Natural killer cell (primary cell): Measurements from ENCODE around the gene NOL4L. TPM values are rescaled to one million over a fixed set of nuclear protein-coding genes. Genes with fewer than 3 reads are reported as not detected.

ENCODE experiments used
- ATAC-seq, 3 donors: fragments of 150-1000 bp in 2 of 3; fragments of 200-7000 bp in 1 of 3; cut with Tn5 transposase; 1 replicate in 1 of 3; 2 replicates in 2 of 3; pipeline ENCODE4 v1.10.0; 2021; ENCODE audit warnings: mild to moderate bottlenecking in 2 of 3, moderate library complexity in 2 of 3
- DNase-seq, 2 donors: peaks; one replicate each; pipeline versions ENCODE4 v3.0.0 to v3.0.0-alpha.2; 2013 to 2021; ENCODE audit warnings: mixed read lengths in 1 of 2
- H3K27ac ChIP-seq: one replicate; pipeline ENCODE4 v1.5.1; 2013; ENCODE audit warnings: mild to moderate bottlenecking, low read length
- H3K27me3 ChIP-seq: one replicate; pipeline ENCODE4 v1.6.1; 2013; ENCODE audit warnings: low read length; ENCODE audit not compliant: control insufficient read depth, insufficient read depth
- H3K36me3 ChIP-seq: one replicate; pipeline ENCODE4 v1.6.1; 2013; ENCODE audit warnings: low read length; ENCODE audit not compliant: control insufficient read depth, insufficient read depth
- H3K4me1 ChIP-seq: one replicate; pipeline ENCODE4 v1.6.1; 2013; ENCODE audit warnings: low read length; ENCODE audit not compliant: control insufficient read depth, insufficient read depth
- H3K4me3 ChIP-seq: one replicate; pipeline ENCODE4 v1.5.1; 2013; ENCODE audit warnings: low read length
- H3K9me3 ChIP-seq: one replicate; pipeline ENCODE4 v1.6.1; 2013; ENCODE audit warnings: low read length; ENCODE audit not compliant: control insufficient read depth, insufficient read depth
- H3K27ac Mint-ChIP-seq, 2 donors: one replicate each; pipeline ENCODE4 v1.8.0; 2022; ENCODE audit warnings: mild to moderate bottlenecking in 2 of 2, mixed read lengths in 2 of 2, moderate library complexity in 1 of 2
- H3K27me3 Mint-ChIP-seq, 2 donors: one replicate each; pipeline ENCODE4 v1.8.0; 2022; ENCODE audit warnings: low read depth in 2 of 2, mixed read lengths in 2 of 2
- H3K36me3 Mint-ChIP-seq: one replicate; pipeline ENCODE4 v1.8.0; 2022; ENCODE audit warnings: mixed read lengths
- H3K4me1 Mint-ChIP-seq, 2 donors: one replicate each; pipeline ENCODE4 v1.8.0; 2022; ENCODE audit warnings: mixed read lengths in 2 of 2
- H3K4me3 Mint-ChIP-seq: one replicate; pipeline ENCODE4 v1.8.0; 2022; ENCODE audit warnings: mild to moderate bottlenecking, moderate library complexity, mixed read lengths
- H3K9me3 Mint-ChIP-seq, 2 donors: one replicate each; pipeline ENCODE4 v1.8.0; 2022; ENCODE audit warnings: mixed read lengths in 2 of 2
- WGBS: methylation state at CpG from one replicate; pipeline ENCODE4 v1.1.7; 2013; ENCODE audit warnings: missing lambda C conversion rate; ENCODE audit not compliant: insufficient coverage; 5-methylcytosine and 5-hydroxymethylcytosine counted together
- intact Hi-C: fragments of 100-400 bp; cut with micrococcal nuclease; formaldehyde crosslinking; loops from one replicate; pipeline ENCODE4 v1.14.2; 2022
- total RNA-seq, 4 donors: library from RNA; stranded (reverse); fragments of 120-200 nt in 1 of 4; gene quantifications; one replicate each; pipeline versions ENCODE4 v1.2.3 to v1.2.4, GENCODE V29; 2013 to 2022
- TF ChIP-seq, protein P1 (sequence below): fragments of 200-600 bp; IDR thresholded peaks from one replicate; pipeline ENCODE4 v1.8.0; 2022; ENCODE audit warnings: antibody characterized with exemption

NOL4L gene
- total RNA-seq, 3 donors from 2014 or later (not counting 1 experiment from before 2014, with no cell fraction given), result 101 to 136 (median 114) TPM

DNA sequence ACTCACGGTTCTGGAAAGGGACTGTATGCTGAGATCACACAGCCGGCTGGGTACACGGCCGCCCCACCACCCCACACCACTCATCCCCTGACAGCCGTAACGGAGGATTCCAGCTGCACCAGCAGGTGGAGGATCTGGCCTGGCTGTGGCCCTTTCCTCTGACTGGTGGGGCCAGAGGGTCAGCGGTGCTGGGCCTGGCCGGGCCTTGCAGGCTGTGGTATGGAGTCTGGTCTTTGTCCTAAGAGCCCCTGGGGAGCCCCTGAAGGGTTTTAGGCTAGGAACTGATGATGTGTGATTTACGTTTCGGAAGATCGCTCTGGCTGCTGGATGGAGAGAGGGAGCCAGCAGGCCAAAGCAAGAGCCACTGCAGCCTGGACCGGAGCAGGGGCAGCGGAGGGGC, 26.6 kb downstream of the NOL4L start:
- Mint-ChIP-seq H3K4me3 (peak overlapping the region; percentile 62), H3K36me3 (no peaks in the 10 kb centered on the region), H3K9me3 (no peaks in the 10 kb centered on the region), H3K4me1 (peaks cover 77 to 83% of the 10 kb centered on the region in 2 donors), H3K27me3 (no peaks in the 10 kb centered on the region), H3K27ac (peak overlapping the region; percentile 80 to 93)
- ATAC-seq (no peak), DNase-seq (no peak)
- intact Hi-C loops, result no loop called here
- Histone ChIP-seq H3K36me3 (no peaks in the 10 kb centered on the region), H3K27ac (no peak overlapping the region), H3K27me3 (no peaks in the 10 kb centered on the region), H3K9me3 (no peaks in the 10 kb centered on the region), H3K4me1 (peaks cover 86% of the 10 kb centered on the region), H3K4me3 (no peak overlapping the region)
- 96% methylated on average over 13 of the region's 13 CpGs for WGBS
- TF ChIP-seq, protein P1, sequence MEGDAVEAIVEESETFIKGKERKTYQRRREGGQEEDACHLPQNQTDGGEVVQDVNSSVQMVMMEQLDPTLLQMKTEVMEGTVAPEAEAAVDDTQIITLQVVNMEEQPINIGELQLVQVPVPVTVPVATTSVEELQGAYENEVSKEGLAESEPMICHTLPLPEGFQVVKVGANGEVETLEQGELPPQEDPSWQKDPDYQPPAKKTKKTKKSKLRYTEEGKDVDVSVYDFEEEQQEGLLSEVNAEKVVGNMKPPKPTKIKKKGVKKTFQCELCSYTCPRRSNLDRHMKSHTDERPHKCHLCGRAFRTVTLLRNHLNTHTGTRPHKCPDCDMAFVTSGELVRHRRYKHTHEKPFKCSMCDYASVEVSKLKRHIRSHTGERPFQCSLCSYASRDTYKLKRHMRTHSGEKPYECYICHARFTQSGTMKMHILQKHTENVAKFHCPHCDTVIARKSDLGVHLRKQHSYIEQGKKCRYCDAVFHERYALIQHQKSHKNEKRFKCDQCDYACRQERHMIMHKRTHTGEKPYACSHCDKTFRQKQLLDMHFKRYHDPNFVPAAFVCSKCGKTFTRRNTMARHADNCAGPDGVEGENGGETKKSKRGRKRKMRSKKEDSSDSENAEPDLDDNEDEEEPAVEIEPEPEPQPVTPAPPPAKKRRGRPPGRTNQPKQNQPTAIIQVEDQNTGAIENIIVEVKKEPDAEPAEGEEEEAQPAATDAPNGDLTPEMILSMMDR, result no peak

DNA sequence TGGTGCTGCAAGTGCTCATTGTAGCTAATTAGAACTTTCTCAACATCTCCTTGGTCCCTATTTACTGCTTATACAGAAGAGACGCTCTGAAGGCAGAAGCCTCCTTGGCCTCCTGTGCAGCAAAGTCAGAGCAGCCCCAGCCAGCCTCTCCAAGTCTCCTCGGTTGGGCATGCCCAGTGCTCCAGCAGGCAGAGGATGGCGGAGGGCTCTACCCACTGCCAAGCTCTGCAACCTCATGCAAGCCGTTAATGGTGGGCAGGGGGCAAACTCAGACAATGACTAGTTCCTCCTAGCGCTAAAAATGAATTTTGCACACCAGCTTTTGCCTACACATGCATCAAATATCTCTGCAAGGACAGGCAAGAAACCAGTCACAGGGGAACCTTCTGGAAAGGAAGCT, 27.8 kb downstream of the NOL4L start:
- TF ChIP-seq, protein P1, result no peak
- H3K9me3 Mint-ChIP-seq, result no peaks in the 10 kb centered on the region
- no peaks in the 10 kb centered on the region for H3K27me3 Mint-ChIP-seq
- peak overlapping the region; percentile 78 to 81 for H3K27ac Mint-ChIP-seq
- no peaks in the 10 kb centered on the region for H3K9me3 ChIP-seq
- peaks cover 86% of the 10 kb centered on the region for H3K4me1 ChIP-seq
- intact Hi-C loops, result no loop called here
- peaks cover 79 to 86% of the 10 kb centered on the region in 2 donors for H3K4me1 Mint-ChIP-seq
- no peaks in the 10 kb centered on the region for H3K27me3 ChIP-seq
- peak overlapping the region; percentile 42 for H3K4me3 Mint-ChIP-seq
- DNase-seq (no peak), ATAC-seq (no peak)
- no peaks in the 10 kb centered on the region for H3K36me3 ChIP-seq
- no peaks in the 10 kb centered on the region for H3K36me3 Mint-ChIP-seq
- no peak overlapping the region for H3K27ac ChIP-seq
- WGBS, result 64% methylated on average over 5 of the region's 5 CpGs
- H3K4me3 ChIP-seq, result no peak overlapping the region

DNA sequence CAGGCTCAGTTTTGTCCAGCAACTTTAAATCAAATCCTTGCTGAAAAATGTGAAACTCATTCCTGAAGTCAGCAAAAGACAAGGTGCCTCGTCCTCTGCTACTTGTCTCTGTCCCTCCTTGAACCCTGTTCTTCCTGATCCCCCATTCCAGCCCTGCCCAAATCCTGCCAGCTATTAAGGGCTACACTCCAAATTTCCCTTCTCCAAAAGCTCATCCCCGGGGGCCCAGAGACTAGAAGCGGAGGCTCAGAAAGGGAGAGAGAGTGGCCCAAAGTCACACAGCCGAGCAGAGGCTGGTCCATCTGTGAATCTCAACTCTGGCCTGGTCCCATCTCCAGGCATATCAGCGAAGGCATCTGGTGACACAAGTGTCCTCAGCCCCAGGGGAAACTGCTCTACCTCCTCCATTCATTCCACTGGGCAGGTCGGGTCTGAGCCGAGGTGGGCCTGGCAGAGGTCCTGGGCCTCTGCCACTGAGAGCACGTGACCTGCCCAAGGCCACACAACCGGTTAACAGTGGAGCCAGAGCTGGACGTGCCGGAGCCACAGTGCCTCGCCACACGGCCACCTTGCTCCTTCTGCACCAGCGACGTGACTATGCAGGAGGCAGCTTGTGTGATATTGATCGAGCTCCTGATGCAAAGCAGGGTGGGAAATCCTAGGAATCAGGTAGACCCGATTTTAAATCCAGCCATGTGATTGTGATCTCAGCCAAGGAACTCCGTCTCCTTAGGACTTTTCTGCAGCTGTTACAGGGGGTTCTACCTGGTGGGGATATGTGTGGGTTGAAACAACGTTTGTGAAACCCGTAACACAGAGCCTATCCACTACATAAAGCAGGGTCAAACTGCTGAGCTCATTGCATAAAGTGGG, 28.6 kb downstream of the NOL4L start:
- TF ChIP-seq, protein P1, result no peak
- Histone ChIP-seq H3K4me3 (no peak overlapping the region), H3K9me3 (no peaks in the 10 kb centered on the region), H3K27me3 (no peaks in the 10 kb centered on the region), H3K27ac (no peak overlapping the region), H3K4me1 (peaks cover 82% of the 10 kb centered on the region), H3K36me3 (no peaks in the 10 kb centered on the region)
- H3K27ac Mint-ChIP-seq, result peak overlapping the region; percentile 78 to 81
- ATAC-seq (no peak), DNase-seq (no peak)
- H3K4me3 Mint-ChIP-seq, result no peak overlapping the region
- peaks cover 74 to 79% of the 10 kb centered on the region in 2 donors for H3K4me1 Mint-ChIP-seq
- no peaks in the 10 kb centered on the region for H3K27me3 Mint-ChIP-seq
- intact Hi-C loops, result no loop called here
- H3K36me3 Mint-ChIP-seq, result no peaks in the 10 kb centered on the region
- 92% methylated on average over 20 of the region's 20 CpGs for WGBS
- H3K9me3 Mint-ChIP-seq, result no peaks in the 10 kb centered on the region
